Fibroblast of lung (primary cell): ENCODE measurements around the gene SDK2. TPM values are rescaled to one million over a fixed set of nuclear protein-coding genes. Genes with fewer than 3 reads are reported as not detected.

Experiments used
- DNase-seq, 2 donors: peaks; one replicate each; pipeline versions ENCODE4 v3.0.0 to v3.0.0-alpha.2; 2010; ENCODE audit warnings: low read depth in 2 of 2
- H2AFZ ChIP-seq: 2 replicates; pipeline ENCODE4 v1.5.1; 2012; ENCODE audit warnings: low read length, control low read depth, inconsistent platforms
- H3K27ac ChIP-seq: 2 replicates; pipeline ENCODE4 v1.5.1; 2011; ENCODE audit warnings: low read length, control low read depth; ENCODE audit not compliant: insufficient read depth
- H3K27me3 ChIP-seq: 2 replicates; pipeline ENCODE4 v1.5.1; 2011; ENCODE audit warnings: mild to moderate bottlenecking, low read length; ENCODE audit not compliant: control insufficient read depth, insufficient read depth
- H3K36me3 ChIP-seq: 2 replicates; pipeline ENCODE4 v1.5.1; 2011; ENCODE audit warnings: low read length; ENCODE audit not compliant: control insufficient read depth, insufficient read depth
- H3K4me1 ChIP-seq: 2 replicates; pipeline ENCODE4 v1.5.1; 2011; ENCODE audit warnings: low read length; ENCODE audit not compliant: control insufficient read depth, insufficient read depth; ENCODE audit errors: extremely low read depth
- H3K4me2 ChIP-seq: 2 replicates; pipeline ENCODE4 v1.5.1; 2011; ENCODE audit warnings: low read length, control low read depth; ENCODE audit not compliant: insufficient read depth; ENCODE audit errors: extremely low read depth
- H3K4me3 ChIP-seq, 4 experiments: fragments of 200-600 bp in 1 of 4; sonication (generic) in 1 of 4; replicated peaks in 1 of 4; 2 replicates each; pipeline ENCODE4 v1.5.1; 2011 to 2016; ENCODE audit warnings: low read length in 4 of 4, low read depth in 3 of 4, mild to moderate bottlenecking in 3 of 4, control low read depth in 2 of 4, inconsistent platforms in 1 of 4, mixed read lengths in 1 of 4; ENCODE audit not compliant: insufficient read depth in 1 of 4; ENCODE audit errors: control extremely low read depth in 1 of 4
- H3K79me2 ChIP-seq: 2 replicates; pipeline ENCODE4 v1.5.1; 2012; ENCODE audit warnings: mild to moderate bottlenecking, low read length, inconsistent platforms; ENCODE audit not compliant: control insufficient read depth, insufficient read depth
- H3K9ac ChIP-seq: 2 replicates; pipeline ENCODE4 v1.5.1; 2011; ENCODE audit warnings: mild to moderate bottlenecking, low read length, control low read depth; ENCODE audit not compliant: insufficient read depth
- H3K9me3 ChIP-seq: 2 replicates; pipeline ENCODE4 v1.5.1; 2012; ENCODE audit warnings: low read depth, low read length; ENCODE audit not compliant: control insufficient read depth, insufficient read depth
- H4K20me1 ChIP-seq: 2 replicates; pipeline ENCODE4 v1.5.1; 2011; ENCODE audit warnings: low read length; ENCODE audit not compliant: control insufficient read depth, insufficient read depth; ENCODE audit errors: extremely low read depth
- EZH2 ChIP-seq: IDR thresholded peaks from 2 replicates; pipeline ENCODE4 v1.5.1; 2012; ENCODE audit warnings: low read length, control low read depth, mild to moderate bottlenecking; ENCODE audit errors: missing control alignments
- polyA plus RNA-seq, 2 donors: library from polyadenylated mRNA; depleted of rRNA in 1 of 2; stranded (reverse) in 1 of 2; unstranded in 1 of 2; fragments of >200 nt; gene quantifications; 2 replicates each; pipeline ENCODE4 v1.2.1, GENCODE V29; 2011 to 2012; ENCODE audit warnings: missing spikeins in 1 of 2
- total RNA-seq: library from RNA; depleted of rRNA; stranded (reverse); fragments of >200 nt; gene quantifications from 2 replicates; pipeline ENCODE4 v1.2.1, GENCODE V29; 2014
- TF ChIP-seq, protein P1 (sequence below), 2 donors: IDR thresholded peaks in 1 of 2; conservative IDR thresholded peaks in 1 of 2; 1 replicate in 1 of 2; 2 replicates in 1 of 2; pipeline ENCODE4 v1.5.1; 2011 to 2012; ENCODE audit warnings: low read length in 2 of 2, control low read depth in 1 of 2, inconsistent platforms in 1 of 2, low read depth in 1 of 2, mild to moderate bottlenecking in 1 of 2

The SDK2 gene
- total and polyA plus RNA-seq, 2 donors (not counting 1 experiment from before 2014, with no cell fraction given) = under 0.01 to 0.01 TPM

GRCh38 chr17:73514146-73514863, 129.9 kb downstream of the SDK2 start:
- Histone ChIP-seq H2AFZ (no peak overlapping the region), H3K4me2 (no peak overlapping the region), H3K4me1 (no peaks in the 10 kb centered on the region), H3K79me2 (no peaks in the 10 kb centered on the region), H3K27ac (no peak overlapping the region), H3K9me3 (no peaks in the 10 kb centered on the region), H3K9ac (no peak overlapping the region), H4K20me1 (no peaks in the 10 kb centered on the region), H3K27me3 (no peaks in the 10 kb centered on the region), H3K4me3 (no peak overlapping the region), H3K36me3 (no peaks in the 10 kb centered on the region)
- no peak for DNase-seq
- TF ChIP-seq, protein P1, sequence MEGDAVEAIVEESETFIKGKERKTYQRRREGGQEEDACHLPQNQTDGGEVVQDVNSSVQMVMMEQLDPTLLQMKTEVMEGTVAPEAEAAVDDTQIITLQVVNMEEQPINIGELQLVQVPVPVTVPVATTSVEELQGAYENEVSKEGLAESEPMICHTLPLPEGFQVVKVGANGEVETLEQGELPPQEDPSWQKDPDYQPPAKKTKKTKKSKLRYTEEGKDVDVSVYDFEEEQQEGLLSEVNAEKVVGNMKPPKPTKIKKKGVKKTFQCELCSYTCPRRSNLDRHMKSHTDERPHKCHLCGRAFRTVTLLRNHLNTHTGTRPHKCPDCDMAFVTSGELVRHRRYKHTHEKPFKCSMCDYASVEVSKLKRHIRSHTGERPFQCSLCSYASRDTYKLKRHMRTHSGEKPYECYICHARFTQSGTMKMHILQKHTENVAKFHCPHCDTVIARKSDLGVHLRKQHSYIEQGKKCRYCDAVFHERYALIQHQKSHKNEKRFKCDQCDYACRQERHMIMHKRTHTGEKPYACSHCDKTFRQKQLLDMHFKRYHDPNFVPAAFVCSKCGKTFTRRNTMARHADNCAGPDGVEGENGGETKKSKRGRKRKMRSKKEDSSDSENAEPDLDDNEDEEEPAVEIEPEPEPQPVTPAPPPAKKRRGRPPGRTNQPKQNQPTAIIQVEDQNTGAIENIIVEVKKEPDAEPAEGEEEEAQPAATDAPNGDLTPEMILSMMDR (conservative IDR thresholded peaks at IDR 0.05 in 1 of 2, IDR thresholded peaks at IDR 0.05 in 1 of 2; ENCODE audit: low read depth in 1 of 2, low read length in 2 of 2) = no peak
- no peak for TF ChIP-seq EZH2

DNA sequence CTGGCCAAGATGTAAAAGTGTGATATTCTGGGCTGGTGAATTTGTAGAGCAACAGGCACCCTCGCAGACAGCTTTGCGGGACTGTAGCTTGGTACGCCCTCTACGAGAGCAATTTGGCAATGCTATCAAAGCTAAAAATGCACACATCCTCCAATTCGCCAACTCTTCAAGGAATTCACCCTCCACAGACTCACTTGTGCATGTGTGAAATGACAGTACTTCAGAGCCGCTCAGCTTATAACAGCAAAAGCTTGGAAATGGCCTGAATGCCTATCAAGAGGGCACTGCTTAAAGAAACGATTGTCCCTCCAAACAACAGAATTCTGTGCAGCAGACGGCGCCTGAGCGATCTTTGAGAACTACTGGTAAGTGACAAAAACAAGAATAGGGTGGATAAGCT, 130.8 kb downstream of the SDK2 start:
- no peaks in the 10 kb centered on the region for H3K4me1 ChIP-seq
- H3K27me3 ChIP-seq = no peaks in the 10 kb centered on the region
- H3K27ac ChIP-seq = no peak overlapping the region
- no peak overlapping the region for H3K4me3 ChIP-seq
- H3K79me2 ChIP-seq = no peaks in the 10 kb centered on the region
- H3K36me3 ChIP-seq = no peaks in the 10 kb centered on the region
- no peaks in the 10 kb centered on the region for H3K9me3 ChIP-seq
- TF ChIP-seq, protein P1 (conservative IDR thresholded peaks at IDR 0.05 in 1 of 2, IDR thresholded peaks at IDR 0.05 in 1 of 2; ENCODE audit: low read depth in 1 of 2, low read length in 2 of 2) = no peak
- no peak for TF ChIP-seq EZH2
- H3K9ac ChIP-seq = no peak overlapping the region
- H2AFZ ChIP-seq = no peak overlapping the region
- H3K4me2 ChIP-seq = no peak overlapping the region
- H4K20me1 ChIP-seq = no peaks in the 10 kb centered on the region
- DNase-seq = no peak

GRCh38 chr17:73511719-73512115, 132.5 kb downstream of the SDK2 start:
- Histone ChIP-seq H3K36me3 (no peaks in the 10 kb centered on the region), H3K9me3 (no peaks in the 10 kb centered on the region), H3K27ac (no peak overlapping the region), H3K27me3 (no peaks in the 10 kb centered on the region), H3K4me1 (no peaks in the 10 kb centered on the region), H3K79me2 (no peaks in the 10 kb centered on the region), H3K4me2 (no peak overlapping the region), H4K20me1 (no peaks in the 10 kb centered on the region), H2AFZ (no peak overlapping the region), H3K9ac (no peak overlapping the region), H3K4me3 (no peak overlapping the region)
- no peak for DNase-seq
- TF ChIP-seq, protein P1 (conservative IDR thresholded peaks at IDR 0.05 in 1 of 2, IDR thresholded peaks at IDR 0.05 in 1 of 2; ENCODE audit: low read depth in 1 of 2, low read length in 2 of 2) = no peak
- TF ChIP-seq EZH2 = no peak
